GM21786 (cell line): ENCODE results near the gene IL6ST.

Experiments
- ATAC-seq: cut with Tn5 transposase; IDR thresholded peaks from one replicate; pipeline ENCODE4 v1.9.1; 2021; ENCODE audit not compliant: unreplicated experiment

Gene IL6ST

DNA sequence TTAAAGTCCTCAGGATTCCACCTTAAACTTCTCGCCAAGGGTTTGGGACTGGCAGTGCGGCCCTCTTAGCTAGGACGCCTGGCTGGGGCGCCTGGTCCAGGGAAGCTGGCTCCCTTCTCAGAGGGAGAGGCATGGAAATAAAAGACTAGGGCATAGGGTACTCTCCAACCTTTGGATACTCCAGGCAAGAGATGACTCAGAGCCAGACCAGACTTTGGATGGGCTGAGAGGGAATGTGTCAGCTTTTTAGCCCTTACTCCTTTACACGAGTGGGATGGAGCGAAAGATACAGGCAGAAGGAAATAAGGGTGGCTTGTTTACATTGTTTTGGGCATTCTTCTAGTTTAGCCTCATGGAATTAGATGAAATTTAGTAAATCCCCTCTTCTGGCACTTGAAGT lies 95.4 kb downstream of the IL6ST start:
- no peak for ATAC-seq

DNA sequence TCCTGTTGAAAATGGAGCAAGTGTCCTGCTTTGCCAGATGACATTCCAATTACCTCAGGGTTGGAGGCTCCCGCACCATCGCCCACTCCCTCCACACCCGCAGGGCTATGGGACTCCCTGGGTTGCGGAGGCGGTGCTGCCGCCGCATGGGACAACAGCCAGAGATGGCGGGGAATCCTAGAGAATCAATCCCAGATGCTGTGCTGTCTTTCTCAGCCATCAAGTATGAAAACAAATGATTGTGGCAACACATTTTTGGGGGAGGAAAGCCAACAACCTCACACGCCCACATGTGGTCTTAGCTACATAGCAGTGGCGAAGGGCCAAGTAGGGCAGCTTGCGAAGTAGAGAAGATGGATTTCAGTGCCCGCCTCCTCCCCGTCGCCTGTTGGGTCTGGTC lies 96.9 kb downstream of the IL6ST start:
- ATAC-seq, result no peak

GRCh38 chr5:55897206-55897894 lies 97.4 kb downstream of the IL6ST start:
- no peak for ATAC-seq

DNA sequence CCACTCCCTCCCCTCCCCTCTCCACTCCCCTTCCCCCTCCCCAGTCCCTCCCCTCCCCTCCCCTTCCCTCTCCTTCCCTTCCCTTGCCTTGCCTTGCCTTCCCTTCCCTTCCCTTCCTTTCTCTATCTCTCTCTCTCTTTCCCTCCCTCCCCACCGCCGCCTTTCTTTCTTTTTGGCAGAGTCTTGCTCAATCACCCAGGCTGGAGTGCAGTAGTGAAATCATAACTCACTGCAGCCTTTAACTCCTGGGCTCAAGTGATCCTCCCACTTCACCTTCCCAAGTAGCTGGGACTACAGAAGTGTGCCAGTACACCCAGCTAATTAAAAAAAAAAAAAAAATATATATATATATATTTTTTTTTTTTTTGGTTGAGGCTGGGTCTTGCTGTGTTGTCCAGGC lies 98.1 kb downstream of the IL6ST start:
- ATAC-seq, result no peak

DNA sequence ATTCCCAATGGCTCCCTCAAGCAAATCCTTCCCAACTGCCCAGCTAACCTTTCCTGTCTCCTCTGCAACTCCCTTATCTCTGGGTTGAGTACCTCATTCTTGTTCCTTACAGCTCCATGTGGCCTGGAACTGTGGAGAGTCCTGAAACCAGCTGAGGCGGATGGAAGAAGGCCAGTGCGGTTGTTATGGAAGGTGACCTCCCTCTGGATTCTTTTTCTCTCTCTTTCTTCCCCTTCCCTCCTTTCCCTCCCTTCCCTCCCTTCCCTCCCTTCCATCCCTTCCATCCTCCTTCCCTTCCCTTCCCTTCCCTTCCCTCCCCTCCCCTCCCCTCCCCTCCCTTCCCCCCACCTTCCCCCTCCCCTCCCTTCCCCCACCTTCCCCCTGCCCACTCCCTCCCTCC lies 98.5 kb downstream of the IL6ST start:
- no peak for ATAC-seq

DNA sequence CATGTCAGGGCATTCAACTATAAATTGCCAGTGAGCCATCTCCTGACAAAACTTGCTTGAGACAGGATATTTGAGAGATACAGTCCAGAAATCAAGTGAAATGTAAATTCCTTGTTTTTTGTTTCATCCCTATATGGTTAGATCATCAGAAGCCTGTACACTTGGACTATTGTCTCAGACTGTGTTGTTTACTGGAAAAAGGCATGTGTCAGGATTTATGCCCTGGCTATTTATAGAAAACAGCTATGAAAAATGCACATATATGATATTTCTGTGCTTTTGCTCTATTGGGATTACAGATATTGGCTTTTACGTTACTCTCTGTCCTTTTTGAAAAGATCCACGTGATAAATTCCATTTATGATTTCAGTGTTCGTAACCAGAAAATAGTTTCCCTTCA lies 99.4 kb downstream of the IL6ST start:
- ATAC-seq, result no peak

- ATAC-seq, result peak; percentile 50
Observed at GRCh38 chr5:55894135-55894534, 100.6 kb downstream of the IL6ST start.

DNA sequence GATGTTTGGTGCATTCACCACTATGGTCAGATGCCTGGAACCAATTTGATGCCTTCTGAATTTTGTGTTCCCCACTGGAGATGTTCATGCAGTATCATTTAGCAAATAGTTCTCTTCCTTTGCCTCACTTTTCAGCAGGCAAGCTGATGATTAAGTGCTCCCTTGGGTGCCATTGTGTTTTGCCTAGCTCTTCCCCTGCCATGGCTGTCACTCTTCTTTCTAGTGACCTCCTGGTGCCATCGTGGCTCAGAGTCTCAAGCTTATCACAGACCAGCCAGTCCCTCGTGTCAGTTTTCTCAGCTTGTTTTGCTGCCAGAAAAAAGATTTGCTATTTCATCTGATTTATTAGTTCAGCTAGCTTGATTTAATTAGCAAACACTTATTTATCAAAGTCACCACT lies 102.3 kb downstream of the IL6ST start:
- no peak for ATAC-seq

DNA sequence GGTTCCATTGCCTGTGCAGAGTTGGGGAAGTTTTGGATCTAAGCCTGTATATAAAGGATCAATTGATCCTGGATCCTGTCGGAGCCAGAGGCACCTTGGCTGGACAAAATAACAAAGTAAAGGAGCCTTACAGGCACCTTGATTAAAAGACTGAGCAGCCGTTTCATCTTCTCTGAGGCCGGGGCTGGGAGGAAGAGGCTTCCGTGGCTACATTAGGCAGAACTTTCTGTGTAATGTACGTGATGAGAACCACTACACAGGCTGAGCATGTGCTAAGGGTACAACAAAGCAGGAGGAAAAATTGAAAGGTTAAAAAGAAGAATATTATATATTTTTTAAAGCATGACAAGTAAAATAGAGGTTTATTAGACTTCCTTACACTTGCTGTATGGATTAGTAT lies 106.6 kb downstream of the IL6ST start:
- ATAC-seq, result no peak

GRCh38 chr5:55885359-55885758 lies 109.4 kb downstream of the IL6ST start:
- no peak for ATAC-seq
